NCI-H2081 treated with DMSO at 0.1 percent for 48 hours (cell line): ENCODE measurements around the gene TMEM62.

ENCODE experiments used
- DNase-seq: peaks from one replicate; lab custom pipeline; 2025; lab: John Stamatoyannopoulos, UW

The TMEM62 gene

GRCh38 chr15:43232289-43232874 is 99.0 kb downstream of the TMEM62 start:
- no peak for DNase-seq
